ENCODE data around the gene MYOD1. TPM values are rescaled to one million over a fixed set of nuclear protein-coding genes. Genes with fewer than 3 reads are reported as not detected.

MYOD1 gene
- total and polyA plus RNA-seq, 4 donors: 0.12 TPM; not detected in 3

- WGBS (ENCODE audit: insufficient coverage): 86% methylated on average over 2 of the region's 2 CpGs
- no peak overlapping the region for H3K27ac ChIP-seq (ENCODE audit: low read depth, low read length)
- H3K27me3 ChIP-seq (ENCODE audit: control insufficient read depth, insufficient read depth, low read length): no peaks in the 10 kb centered on the region
- no peak overlapping the region for H3K4me3 ChIP-seq (ENCODE audit: low read depth, low read length)
- DNase-seq (ENCODE audit: low read depth in 4 of 6, low spot score in 6 of 6): no peak
- H3K9me3 ChIP-seq (ENCODE audit: control insufficient read depth, insufficient read depth, low read length): no peaks in the 10 kb centered on the region
- H3K36me3 ChIP-seq (ENCODE audit: control insufficient read depth, insufficient read depth, low read length): peaks cover 32% of the 10 kb centered on the region
- peaks cover 45% of the 10 kb centered on the region for H3K4me1 ChIP-seq (ENCODE audit: control insufficient read depth, insufficient read depth, low read length)
Observed at GRCh38 chr11:17767914-17768313, 48.5 kb downstream of the MYOD1 start.

DNA sequence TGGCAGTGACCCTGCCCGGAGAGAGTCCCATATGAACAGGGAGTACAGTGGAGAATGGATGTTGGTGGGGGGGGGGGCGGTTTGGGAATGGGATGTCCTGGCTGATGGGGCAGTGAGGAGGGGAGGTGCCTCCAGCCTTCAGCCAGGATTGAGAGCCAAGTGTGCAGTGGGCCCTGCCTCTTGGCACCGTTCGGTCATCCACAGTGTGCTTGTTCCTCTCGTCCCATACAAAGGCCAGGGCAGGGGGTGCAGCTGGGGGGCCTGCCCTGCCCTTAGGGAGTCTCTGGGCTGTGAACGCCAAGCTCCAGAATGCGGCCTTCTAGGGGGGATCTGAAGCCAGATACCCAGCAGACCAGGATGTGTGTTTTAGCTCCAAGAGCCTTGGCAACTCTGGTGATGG, 49.2 kb downstream of the MYOD1 start:
- DNase-seq (ENCODE audit: low read depth in 4 of 6, low spot score in 6 of 6): no peak
- Histone ChIP-seq H3K4me3 (ENCODE audit: low read depth, low read length) (no peak overlapping the region), H3K4me1 (ENCODE audit: control insufficient read depth, insufficient read depth, low read length) (peaks cover 45% of the 10 kb centered on the region), H3K36me3 (ENCODE audit: control insufficient read depth, insufficient read depth, low read length) (peaks cover 32% of the 10 kb centered on the region), H3K27ac (ENCODE audit: low read depth, low read length) (no peak overlapping the region), H3K9me3 (ENCODE audit: control insufficient read depth, insufficient read depth, low read length) (no peaks in the 10 kb centered on the region), H3K27me3 (ENCODE audit: control insufficient read depth, insufficient read depth, low read length) (no peaks in the 10 kb centered on the region)
- 78% methylated on average over 6 of the region's 7 CpGs for WGBS (ENCODE audit: insufficient coverage)

- DNase-seq (ENCODE audit: low read depth in 4 of 6, low spot score in 6 of 6): no peak
- H3K9me3 ChIP-seq (ENCODE audit: control insufficient read depth, insufficient read depth, low read length): no peaks in the 10 kb centered on the region
- H3K27me3 ChIP-seq (ENCODE audit: control insufficient read depth, insufficient read depth, low read length): no peaks in the 10 kb centered on the region
- H3K4me1 ChIP-seq (ENCODE audit: control insufficient read depth, insufficient read depth, low read length): peaks cover 49% of the 10 kb centered on the region
- no CpG with 5 or more reads among the region's 1 CpG for WGBS (ENCODE audit: insufficient coverage)
- no peak overlapping the region for H3K27ac ChIP-seq (ENCODE audit: low read depth, low read length)
- no peak overlapping the region for H3K4me3 ChIP-seq (ENCODE audit: low read depth, low read length)
- peaks cover 33% of the 10 kb centered on the region for H3K36me3 ChIP-seq (ENCODE audit: control insufficient read depth, insufficient read depth, low read length)
Observed at GRCh38 chr11:17769218-17769617, 49.8 kb downstream of the MYOD1 start.

DNA sequence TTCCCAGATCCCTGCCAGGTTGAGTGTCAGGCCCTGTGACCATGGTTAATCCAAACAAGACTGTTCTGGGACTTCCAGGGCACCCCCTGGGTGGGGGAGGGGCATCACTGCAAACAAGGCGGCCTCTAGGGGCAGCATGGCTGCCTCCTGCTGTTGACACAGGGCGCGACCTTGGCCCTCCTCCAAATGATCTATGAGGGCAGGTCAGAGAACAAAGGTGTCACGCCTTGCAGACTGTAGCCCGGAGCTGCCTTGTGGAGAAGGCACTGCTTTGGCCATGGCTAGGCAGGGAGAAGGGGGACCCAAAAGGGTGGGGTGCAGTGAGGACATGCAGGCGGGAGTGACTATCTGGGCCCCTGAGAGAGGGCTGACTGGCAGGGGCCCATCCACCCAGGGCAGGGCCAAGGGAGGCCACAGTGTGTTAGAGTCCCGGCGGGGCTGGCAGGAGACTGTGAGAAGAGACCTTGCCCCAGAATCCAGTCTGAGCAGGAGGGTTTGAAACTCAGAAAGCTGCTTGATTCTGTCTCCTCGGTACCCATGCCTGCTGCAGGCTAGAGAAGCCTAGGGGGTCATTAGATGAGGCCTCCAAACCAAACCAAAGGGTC, 50.8 kb downstream of the MYOD1 start:
- peaks cover 44% of the 10 kb centered on the region for H3K4me1 ChIP-seq (ENCODE audit: control insufficient read depth, insufficient read depth, low read length)
- H3K27ac ChIP-seq (ENCODE audit: low read depth, low read length): no peak overlapping the region
- no peak for DNase-seq (ENCODE audit: low read depth in 4 of 6, low spot score in 6 of 6)
- WGBS (ENCODE audit: insufficient coverage): 53% methylated on average over 9 of the region's 9 CpGs
- no peak overlapping the region for H3K4me3 ChIP-seq (ENCODE audit: low read depth, low read length)
- peaks cover 31% of the 10 kb centered on the region for H3K36me3 ChIP-seq (ENCODE audit: control insufficient read depth, insufficient read depth, low read length)
- no peaks in the 10 kb centered on the region for H3K9me3 ChIP-seq (ENCODE audit: control insufficient read depth, insufficient read depth, low read length)
- H3K27me3 ChIP-seq (ENCODE audit: control insufficient read depth, insufficient read depth, low read length): no peaks in the 10 kb centered on the region

- no peak for DNase-seq (ENCODE audit: low read depth in 4 of 6, low spot score in 6 of 6)
- Histone ChIP-seq H3K4me1 (ENCODE audit: control insufficient read depth, insufficient read depth, low read length) (peaks cover 43% of the 10 kb centered on the region), H3K27me3 (ENCODE audit: control insufficient read depth, insufficient read depth, low read length) (no peaks in the 10 kb centered on the region), H3K36me3 (ENCODE audit: control insufficient read depth, insufficient read depth, low read length) (peaks cover 35% of the 10 kb centered on the region), H3K9me3 (ENCODE audit: control insufficient read depth, insufficient read depth, low read length) (no peaks in the 10 kb centered on the region), H3K4me3 (ENCODE audit: low read depth, low read length) (no peak overlapping the region), H3K27ac (ENCODE audit: low read depth, low read length) (no peak overlapping the region)
Observed at GRCh38 chr11:17770917-17771316, 51.5 kb downstream of the MYOD1 start.

GRCh38 chr11:17771415-17771814, 52.0 kb downstream of the MYOD1 start:
- Histone ChIP-seq H3K4me3 (ENCODE audit: low read depth, low read length) (no peak overlapping the region), H3K9me3 (ENCODE audit: control insufficient read depth, insufficient read depth, low read length) (no peaks in the 10 kb centered on the region), H3K36me3 (ENCODE audit: control insufficient read depth, insufficient read depth, low read length) (peaks cover 38% of the 10 kb centered on the region), H3K4me1 (ENCODE audit: control insufficient read depth, insufficient read depth, low read length) (peaks cover 43% of the 10 kb centered on the region), H3K27ac (ENCODE audit: low read depth, low read length) (no peak overlapping the region), H3K27me3 (ENCODE audit: control insufficient read depth, insufficient read depth, low read length) (no peaks in the 10 kb centered on the region)
- DNase-seq (ENCODE audit: low read depth in 4 of 6, low spot score in 6 of 6): no peak
- WGBS (ENCODE audit: insufficient coverage): 92% methylated on average over 17 of the region's 17 CpGs

Other genes starting within 250 kb of the MYOD1 start
- gene ABCC8, start 242.7 kb upstream of the MYOD1 start, total RNA-seq: 10 to 100 TPM in 1 of 2 donors, 1 to 10 TPM in 1; 5.5 to 12.6 TPM
- gene ABCC8, start 242.7 kb upstream of the MYOD1 start, polyA plus RNA-seq (ENCODE audit: insufficient read length in 2 of 2): 10 to 100 TPM; 24.1 to 33.2 TPM
- gene USH1C, start 175.2 kb upstream of the MYOD1 start, total RNA-seq: 1 to 10 TPM; 3.1 to 5.3 TPM
- 1 to 10 TPM; 3.3 to 3.7 TPM for gene USH1C, start 175.2 kb upstream of the MYOD1 start, polyA plus RNA-seq (ENCODE audit: insufficient read length in 2 of 2)
- gene OTOG, start 172.3 kb upstream of the MYOD1 start, total RNA-seq: 1 to 10 TPM in 1 of 2 donors, under 1 TPM in 1; under 0.01 to 1.3 TPM
- under 1 TPM in 1 of 2 donors, not detected in 1; 0.23 TPM for gene OTOG, start 172.3 kb upstream of the MYOD1 start, polyA plus RNA-seq (ENCODE audit: insufficient read length in 2 of 2)
- gene KCNC1, start 15.2 kb downstream of the MYOD1 start, total RNA-seq: 10 to 100 TPM in 1 of 2 donors, 1 to 10 TPM in 1; 3.8 to 19.3 TPM
- gene KCNC1, start 15.2 kb downstream of the MYOD1 start, polyA plus RNA-seq (ENCODE audit: insufficient read length in 2 of 2): 10 to 100 TPM; 42.7 to 48.7 TPM